ENCODE results near the gene ADNP2.
A peak's percentile ranks its signal among the peaks of the same experiment; 100 is the strongest.

The ADNP2 gene

GRCh38 chr18:80103231-80103630 is 5.8 kb upstream of the ADNP2 start:
- in situ Hi-C loops (cut with HindIII; ENCODE audit: low pct_ligation_motif_present, low pct_unique_long_range_greater_than_20kb, low sequenced_read_pairs), result no loop called here
- DNase-seq, result no peak

- in situ Hi-C loops (cut with HindIII; ENCODE audit: low pct_ligation_motif_present, low pct_unique_long_range_greater_than_20kb, low sequenced_read_pairs), result no loop called here
- no peak for DNase-seq
Measured at GRCh38 chr18:80104364-80104779, 4.7 kb upstream of the ADNP2 start.

- in situ Hi-C loops (cut with HindIII; ENCODE audit: low pct_ligation_motif_present, low pct_unique_long_range_greater_than_20kb, low sequenced_read_pairs), result no loop called here
- no peak for DNase-seq
Measured at GRCh38 chr18:80105369-80106167, 3.5 kb upstream of the ADNP2 start.

GRCh38 chr18:80106482-80107051 is 2.5 kb upstream of the ADNP2 start:
- in situ Hi-C loops (cut with HindIII; ENCODE audit: low pct_ligation_motif_present, low pct_unique_long_range_greater_than_20kb, low sequenced_read_pairs), result no loop called here
- no peak for DNase-seq

DNA sequence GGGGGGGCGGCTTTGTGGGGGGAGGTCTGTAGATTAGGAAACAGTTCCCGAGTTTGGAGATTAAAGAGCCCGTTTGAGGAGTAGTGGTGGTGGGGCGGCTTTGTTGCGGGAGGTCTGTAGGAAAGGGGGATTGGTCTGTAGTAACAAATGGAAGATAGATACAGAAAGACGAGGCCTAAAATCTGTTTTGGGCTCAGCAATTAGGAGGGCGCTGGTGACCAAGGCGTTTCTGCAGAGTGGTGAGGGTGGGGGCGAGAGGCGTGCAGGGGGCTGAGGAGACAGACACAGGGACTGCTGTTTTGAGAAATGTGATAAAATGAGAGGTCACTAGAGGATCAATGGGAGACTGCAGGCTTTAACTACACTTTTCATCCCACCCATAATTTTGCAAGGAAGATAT is 1.6 kb upstream of the ADNP2 start:
- in situ Hi-C loops (cut with HindIII; ENCODE audit: low pct_ligation_motif_present, low pct_unique_long_range_greater_than_20kb, low sequenced_read_pairs), result no loop called here

DNA sequence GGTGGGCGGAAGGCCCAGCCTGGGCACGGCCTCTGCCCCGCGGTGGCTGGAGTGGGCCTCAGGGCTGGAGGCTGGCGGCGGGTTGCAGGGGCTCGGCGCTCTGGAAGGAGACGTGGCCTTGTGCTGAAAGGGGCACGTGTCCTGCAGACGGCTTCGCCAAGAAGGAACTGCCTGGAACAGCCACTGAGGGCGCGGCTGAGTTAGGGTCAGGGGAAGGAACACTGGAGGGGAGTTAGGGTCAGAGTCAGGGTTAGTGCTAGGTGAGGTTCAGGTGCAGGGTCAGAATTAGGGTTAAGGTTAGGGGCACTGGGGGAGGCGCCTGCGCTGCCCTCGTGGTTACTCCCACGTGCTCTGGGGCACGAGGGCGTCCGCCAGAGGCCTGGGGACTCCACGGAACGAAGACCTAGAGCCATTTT is 933 bp upstream of the ADNP2 start:
- no peak for DNase-seq
- in situ Hi-C loops (cut with HindIII; ENCODE audit: low pct_ligation_motif_present, low pct_unique_long_range_greater_than_20kb, low sequenced_read_pairs), result no loop called here

More for the DNA sequence above, 1.6 kb upstream of the ADNP2 start:
- no peak for DNase-seq

DNA sequence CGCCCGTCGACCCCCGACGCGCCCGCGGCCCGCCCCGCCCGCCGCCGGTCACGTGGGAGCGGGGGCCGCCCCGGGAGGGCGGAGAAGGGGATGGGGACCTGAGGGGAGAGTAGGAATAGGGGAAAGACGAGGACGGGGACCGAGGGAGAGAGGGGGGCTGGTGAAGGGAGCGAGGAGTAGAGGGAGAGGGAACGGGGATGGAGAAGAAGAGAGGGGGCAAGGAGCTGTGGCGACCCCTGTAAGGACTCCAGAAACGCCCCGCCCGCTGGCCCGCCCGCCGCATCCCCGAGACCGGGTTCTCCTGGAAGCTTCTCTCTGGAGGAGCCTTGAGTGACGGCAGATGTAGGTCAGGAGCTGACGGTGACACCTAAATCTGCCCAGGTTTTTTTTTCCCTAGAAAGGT is 615 bp downstream of the ADNP2 start:
- in situ Hi-C loops (cut with HindIII; ENCODE audit: low pct_ligation_motif_present, low pct_unique_long_range_greater_than_20kb, low sequenced_read_pairs), result no loop called here

DNA sequence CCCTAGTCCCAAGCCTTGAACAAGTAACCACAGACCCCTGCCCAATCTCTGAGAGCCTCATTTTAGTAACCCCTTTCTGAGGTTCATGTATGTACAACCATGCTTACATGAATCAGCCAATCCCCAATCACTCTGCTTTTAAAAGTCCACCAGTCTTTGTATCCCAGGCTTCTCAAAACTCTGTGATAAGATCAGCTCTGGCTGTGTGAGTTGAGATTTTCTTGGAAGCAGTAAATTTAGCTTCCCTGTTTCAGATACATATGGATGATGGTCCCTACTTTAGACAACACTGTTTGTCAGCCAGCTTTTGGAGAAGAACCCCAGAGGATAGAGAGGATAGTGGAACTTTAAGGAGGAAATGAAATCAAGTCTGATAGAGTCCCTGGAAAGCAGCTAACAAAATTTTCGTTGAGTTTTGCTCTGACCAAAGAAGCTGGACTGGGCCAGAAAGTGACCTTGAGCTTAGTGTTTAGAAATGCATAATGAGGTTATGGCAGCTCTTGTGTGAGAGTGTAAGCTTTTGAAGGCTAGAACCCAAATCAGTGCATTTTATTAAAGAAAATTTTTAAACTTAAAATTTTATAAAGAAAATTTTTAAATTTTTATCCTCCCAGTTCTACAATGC is 3.7 kb downstream of the ADNP2 start:
- in situ Hi-C loops (cut with HindIII; ENCODE audit: low pct_ligation_motif_present, low pct_unique_long_range_greater_than_20kb, low sequenced_read_pairs), result no loop called here
- no peak for DNase-seq

More for the DNA sequence above, 615 bp downstream of the ADNP2 start:
- peak; percentile 45 for DNase-seq

DNA sequence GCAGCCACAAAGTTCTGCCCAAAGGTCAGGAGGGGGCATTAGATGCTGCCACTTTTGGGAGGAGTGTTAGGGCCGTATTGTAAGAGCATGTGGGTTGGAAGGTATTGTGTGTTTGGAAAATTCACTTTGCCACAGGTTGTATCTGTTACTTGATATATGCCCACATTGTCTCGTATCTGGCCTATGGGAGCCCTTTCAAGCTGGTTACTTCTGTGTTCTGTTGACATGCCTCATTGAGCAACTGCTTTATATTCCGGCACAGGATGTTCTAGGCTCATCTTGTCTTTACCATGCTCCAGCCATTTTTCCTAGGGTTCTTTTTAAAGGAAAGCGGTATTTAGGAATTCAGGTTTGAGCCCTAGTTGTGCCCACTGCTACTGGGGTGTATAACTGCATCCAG is 6.0 kb downstream of the ADNP2 start:
- DNase-seq, result no peak
- in situ Hi-C loops (cut with HindIII; ENCODE audit: low pct_ligation_motif_present, low pct_unique_long_range_greater_than_20kb, low sequenced_read_pairs), result no loop called here

GRCh38 chr18:80119111-80119510 is 10.0 kb downstream of the ADNP2 start:
- no peak for DNase-seq
- in situ Hi-C loops (cut with HindIII; ENCODE audit: low pct_ligation_motif_present, low pct_unique_long_range_greater_than_20kb, low sequenced_read_pairs), result no loop called here

DNA sequence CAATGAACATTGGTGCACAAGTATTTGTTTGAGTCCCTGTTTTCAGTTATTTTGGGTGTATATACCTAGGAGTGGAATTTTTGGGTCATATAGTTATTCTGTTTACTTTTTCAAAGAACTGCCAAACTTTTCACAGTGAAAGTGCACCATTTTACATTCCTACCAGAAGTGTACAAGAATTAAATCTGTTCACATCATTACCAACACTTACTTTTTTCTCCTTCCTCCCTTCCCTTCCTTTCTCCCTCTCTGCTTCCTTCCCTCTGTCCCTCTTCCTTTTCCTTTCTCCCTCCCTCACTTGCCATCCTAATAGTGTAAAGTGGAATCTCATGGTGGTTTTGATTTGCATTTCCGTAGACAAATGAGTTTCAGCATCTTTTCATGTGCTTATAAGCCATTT is 11.9 kb downstream of the ADNP2 start:
- in situ Hi-C loops (cut with HindIII; ENCODE audit: low pct_ligation_motif_present, low pct_unique_long_range_greater_than_20kb, low sequenced_read_pairs), result no loop called here
- DNase-seq, result no peak

DNA sequence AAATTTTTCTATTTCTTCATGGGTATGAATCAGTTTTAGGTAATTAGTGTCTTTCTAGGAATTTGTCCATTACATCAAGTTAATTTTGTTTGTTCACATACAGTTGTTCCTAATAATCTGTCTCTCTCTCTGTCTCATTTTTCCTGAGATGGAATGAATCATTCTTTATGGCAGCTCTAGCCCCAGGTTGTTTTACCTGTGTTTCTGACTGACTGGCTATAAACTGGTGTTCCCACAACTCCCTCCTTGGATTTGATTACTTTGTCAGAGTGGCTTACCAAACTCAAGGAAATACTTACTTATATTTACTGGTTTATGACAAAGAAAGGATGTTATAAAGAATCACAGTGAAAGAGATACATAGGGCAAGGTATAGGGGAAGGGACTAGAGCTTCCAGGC is 15.1 kb downstream of the ADNP2 start:
- in situ Hi-C loops (cut with HindIII; ENCODE audit: low pct_ligation_motif_present, low pct_unique_long_range_greater_than_20kb, low sequenced_read_pairs), result no loop called here
- DNase-seq, result no peak

GRCh38 chr18:80126797-80127196 is 17.7 kb downstream of the ADNP2 start:
- DNase-seq, result no peak
- in situ Hi-C loops (cut with HindIII; ENCODE audit: low pct_ligation_motif_present, low pct_unique_long_range_greater_than_20kb, low sequenced_read_pairs), result no loop called here

DNA sequence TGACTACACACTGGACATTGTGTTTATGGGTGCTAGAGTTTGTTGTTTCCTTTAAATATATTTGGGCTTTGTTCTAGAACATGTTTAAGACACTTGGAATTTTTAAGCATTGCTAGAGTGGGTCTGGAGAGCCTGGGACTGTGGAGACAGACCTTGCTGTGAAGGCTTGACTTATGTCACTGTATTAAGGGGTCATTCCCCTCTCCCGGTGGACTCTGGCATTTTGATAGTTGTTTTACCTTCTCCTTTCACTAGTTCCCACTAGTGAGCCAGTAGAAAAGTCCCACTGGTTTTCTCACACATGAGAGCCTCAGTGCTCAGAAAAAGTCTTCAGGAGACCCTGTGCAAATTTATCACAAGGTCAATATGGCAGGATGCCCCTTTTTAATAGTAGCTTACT is 18.6 kb downstream of the ADNP2 start:
- in situ Hi-C loops (cut with HindIII; ENCODE audit: low pct_ligation_motif_present, low pct_unique_long_range_greater_than_20kb, low sequenced_read_pairs), result no loop called here

GRCh38 chr18:80129672-80130367 is 20.8 kb downstream of the ADNP2 start:
- DNase-seq, result no peak
- in situ Hi-C loops (cut with HindIII; ENCODE audit: low pct_ligation_motif_present, low pct_unique_long_range_greater_than_20kb, low sequenced_read_pairs), result no loop called here

More for the DNA sequence above, 18.6 kb downstream of the ADNP2 start:
- no peak for DNase-seq

DNA sequence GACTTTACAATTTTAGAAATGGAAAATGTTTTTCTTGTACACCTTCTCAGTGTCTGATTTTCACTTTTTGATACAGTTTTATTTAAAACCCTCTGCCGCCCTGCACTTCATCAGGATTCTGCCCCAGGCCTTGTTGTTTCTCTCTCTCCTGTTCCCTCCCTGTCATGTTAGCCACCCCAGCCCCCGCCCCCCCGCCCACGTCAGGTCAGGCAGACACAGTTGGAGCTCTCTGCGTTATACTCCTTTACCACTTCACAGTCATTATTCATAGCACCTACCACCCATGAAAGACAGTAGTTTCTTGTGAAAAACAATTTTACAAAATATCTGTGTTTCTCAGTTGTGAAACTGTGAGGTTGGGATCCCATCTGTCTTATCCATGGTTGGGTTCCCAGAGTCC is 21.5 kb downstream of the ADNP2 start:
- DNase-seq, result no peak

DNA sequence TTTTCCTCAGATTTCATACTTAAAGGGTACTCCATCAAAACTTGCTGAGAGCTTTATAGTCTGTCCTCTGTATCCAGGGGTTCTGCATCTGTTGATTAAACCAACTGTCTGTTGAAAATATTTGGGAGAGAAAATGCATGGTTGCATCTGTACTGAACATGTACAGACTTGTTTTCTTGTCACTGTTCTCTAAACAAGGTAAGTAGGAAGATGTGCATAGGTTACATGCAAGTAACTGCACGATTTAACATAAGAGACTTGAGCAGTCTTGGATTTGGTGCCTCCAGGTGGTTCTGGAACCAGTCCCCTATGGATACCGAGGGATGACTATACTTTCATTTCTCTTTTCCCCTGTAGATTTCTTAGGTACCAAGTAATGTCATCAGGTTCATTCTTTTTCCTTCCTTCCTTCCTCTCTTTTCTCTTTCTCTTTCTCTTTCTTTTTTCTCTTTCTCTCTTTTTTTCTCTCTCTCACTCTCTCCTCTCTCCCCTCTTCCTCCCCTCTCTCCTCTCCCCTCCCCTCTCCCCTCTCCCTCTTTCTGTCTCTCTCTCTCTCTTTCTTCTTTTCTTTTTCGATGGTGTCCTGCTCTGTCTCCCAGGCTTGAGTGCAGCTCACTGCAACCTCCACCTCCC is 23.2 kb downstream of the ADNP2 start:
- in situ Hi-C loops (cut with HindIII; ENCODE audit: low pct_ligation_motif_present, low pct_unique_long_range_greater_than_20kb, low sequenced_read_pairs), result no loop called here
- no peak for DNase-seq

More for the DNA sequence above, 21.5 kb downstream of the ADNP2 start:
- in situ Hi-C loops (cut with HindIII; ENCODE audit: low pct_ligation_motif_present, low pct_unique_long_range_greater_than_20kb, low sequenced_read_pairs), result no loop called here

- DNase-seq, result no peak
- in situ Hi-C loops (cut with HindIII; ENCODE audit: low pct_ligation_motif_present, low pct_unique_long_range_greater_than_20kb, low sequenced_read_pairs), result no loop called here
Measured at GRCh38 chr18:80133124-80133523, 24.1 kb downstream of the ADNP2 start.

- in situ Hi-C loops (cut with HindIII; ENCODE audit: low pct_ligation_motif_present, low pct_unique_long_range_greater_than_20kb, low sequenced_read_pairs), result no loop called here
- no peak for DNase-seq
Measured at GRCh38 chr18:80135136-80135535, 26.1 kb downstream of the ADNP2 start.
